ENCODE measurements around the gene SNX13. TPM values are rescaled to one million over a fixed set of nuclear protein-coding genes. Genes with fewer than 3 reads are reported as not detected.
"Not testable (repeated sequence)": the region's sequence is repeated elsewhere in the genome, so short reads cannot be mapped to it uniquely, and the experiment has no call there.

SNX13 gene
- total and polyA plus RNA-seq, 7 donors: 9.6 to 80.9 (median 43.8) TPM

GRCh38 chr7:17913250-17913649 is 27.0 kb downstream of the SNX13 start:
- H3K27me3 ChIP-seq: no peaks in the 10 kb centered on the region
- peaks cover 0 to 12% (median 0%) of the 10 kb centered on the region in 4 donors for H3K4me1 ChIP-seq
- no peak overlapping the region for H3K27ac ChIP-seq
- no peaks in the 10 kb centered on the region for H3K9me3 ChIP-seq
- no peaks in the 10 kb centered on the region for H3K36me3 ChIP-seq
- no peak for DNase-seq
- 98 to 100% methylated on average over 2 of the region's 2 CpGs for WGBS, 2 donors
- TF ChIP-seq EP300 (IDR thresholded peaks at IDR 0.05): no peak
- no peak for TF ChIP-seq CTCF (IDR thresholded peaks at IDR 0.05)
- H3K4me3 ChIP-seq: no peak overlapping the region
- intact Hi-C loops (cut with DNase I): no loop called here

GRCh38 chr7:17912536-17913235 is 27.6 kb downstream of the SNX13 start:
- DNase-seq: no peak
- intact Hi-C loops (cut with DNase I): no loop called here
- Histone ChIP-seq H3K9me3 (no peaks in the 10 kb centered on the region), H3K4me1 (peaks cover 0 to 12% (median 0%) of the 10 kb centered on the region in 4 donors), H3K27me3 (no peaks in the 10 kb centered on the region), H3K27ac (no peak overlapping the region), H3K36me3 (no peaks in the 10 kb centered on the region), H3K4me3 (no peak overlapping the region)
- no peak for TF ChIP-seq CTCF (IDR thresholded peaks at IDR 0.05)
- WGBS, 2 donors: 86 to 98% methylated on average over 5 of the region's 5 CpGs

- intact Hi-C loops (cut with DNase I): no loop called here
- Histone ChIP-seq H3K4me1 (peaks cover 0 to 12% (median 0%) of the 10 kb centered on the region in 4 donors), H3K27ac (no peak overlapping the region), H3K9me3 (no peaks in the 10 kb centered on the region), H3K4me3 (no peak overlapping the region), H3K27me3 (no peaks in the 10 kb centered on the region), H3K36me3 (no peaks in the 10 kb centered on the region)
- WGBS, 2 donors: 60 to 100% methylated on average over 1 of the region's 1 CpG
- DNase-seq: no peak
- TF ChIP-seq EP300 (IDR thresholded peaks at IDR 0.05) (no peak), POLR2AphosphoS5 (IDR thresholded peaks at IDR 0.05) (no peak), POLR2A (IDR thresholded peaks at IDR 0.05) (no peak), CTCF (IDR thresholded peaks at IDR 0.05) (no peak)
These were observed 28.2 kb downstream of the SNX13 start for GRCh38 chr7:17912050-17912449.

GRCh38 chr7:17910377-17910776 is 29.9 kb downstream of the SNX13 start:
- H3K36me3 ChIP-seq: no peaks in the 10 kb centered on the region
- intact Hi-C loops (cut with DNase I): no loop called here
- TF ChIP-seq POLR2A (IDR thresholded peaks at IDR 0.05) (no peak), CTCF (IDR thresholded peaks at IDR 0.05) (no peak), EP300 (IDR thresholded peaks at IDR 0.05) (no peak), POLR2AphosphoS5 (IDR thresholded peaks at IDR 0.05) (no peak)
- H3K4me3 ChIP-seq: no peak overlapping the region
- 94 to 96% methylated on average over 3 of the region's 3 CpGs for WGBS, 2 donors
- no peak overlapping the region for H3K27ac ChIP-seq
- no peaks in the 10 kb centered on the region for H3K9me3 ChIP-seq
- H3K4me1 ChIP-seq: peaks cover 0 to 10% (median 0%) of the 10 kb centered on the region in 4 donors
- DNase-seq: no peak
- no peaks in the 10 kb centered on the region for H3K27me3 ChIP-seq

- WGBS, 2 donors: 97 to 98% methylated on average over 4 of the region's 4 CpGs
- H3K9me3 ChIP-seq; intact Hi-C loops (cut with DNase I): not testable (repeated sequence)
These were observed 31.0 kb downstream of the SNX13 start for GRCh38 chr7:17909310-17909709.

More at GRCh38 chr7:17909310-17909709, 31.0 kb downstream of the SNX13 start:
- not testable (repeated sequence) for H3K27ac ChIP-seq, H3K36me3 ChIP-seq, H3K27me3 ChIP-seq, H3K4me3 ChIP-seq, DNase-seq, H3K4me1 ChIP-seq

Data from sigmoid colon (tissue), 7 donors.